H9 (cell line): ENCODE data around the gene GJD4. TPM values are rescaled to one million over a fixed set of nuclear protein-coding genes. Genes with fewer than 3 reads are reported as not detected.

Source experiments
- DNase-seq: peaks from one replicate; pipeline ENCODE4 v3.0.0-alpha.2; 2017
- H2AFZ ChIP-seq: one replicate; pipeline ENCODE4 v1.6.1; 2013; ENCODE audit warnings: mild to moderate bottlenecking, low read length, control low read depth, moderate library complexity
- H2AK5ac ChIP-seq: 2 replicates; pipeline ENCODE4 v1.6.1; 2013; ENCODE audit warnings: low read length, control low read depth, mixed read lengths; ENCODE audit not compliant: insufficient read length
- H2BK120ac ChIP-seq: one replicate; pipeline ENCODE4 v1.6.1; 2013; ENCODE audit warnings: low read depth, mild to moderate bottlenecking, low read length, control low read depth, inconsistent platforms; ENCODE audit not compliant: poor library complexity, severe bottlenecking
- H2BK12ac ChIP-seq: 2 replicates; pipeline ENCODE4 v1.6.1; 2013; ENCODE audit warnings: low read length, control low read depth, mixed read lengths, low read depth; ENCODE audit not compliant: insufficient read length
- H2BK15ac ChIP-seq: 2 replicates; pipeline ENCODE4 v1.6.1; 2013; ENCODE audit warnings: low read depth, low read length, control low read depth
- H2BK20ac ChIP-seq: one replicate; pipeline ENCODE4 v1.6.1; 2013; ENCODE audit warnings: low read depth, mild to moderate bottlenecking, low read length, control low read depth, inconsistent platforms; ENCODE audit not compliant: poor library complexity, severe bottlenecking
- H2BK5ac ChIP-seq: 2 replicates; pipeline ENCODE4 v1.6.1; 2013; ENCODE audit warnings: low read length, control low read depth, mixed read lengths; ENCODE audit not compliant: insufficient read length
- H3K14ac ChIP-seq: 2 replicates; pipeline ENCODE4 v1.6.1; 2013; ENCODE audit warnings: low read length, control low read depth; ENCODE audit not compliant: insufficient read depth
- H3K18ac ChIP-seq: 2 replicates; pipeline ENCODE4 v1.6.1; 2013; ENCODE audit warnings: low read depth, mild to moderate bottlenecking, mixed read lengths, low read length, control low read depth; ENCODE audit not compliant: insufficient read length
- H3K23ac ChIP-seq: 2 replicates; pipeline ENCODE4 v1.6.1; 2013; ENCODE audit warnings: low read length, control low read depth, mixed read lengths, low read depth; ENCODE audit not compliant: insufficient read length
- H3K23me2 ChIP-seq: 2 replicates; pipeline ENCODE4 v1.6.1; 2013; ENCODE audit warnings: low read depth, mild to moderate bottlenecking, mixed read lengths, low read length, control low read depth; ENCODE audit not compliant: insufficient read length, poor library complexity, severe bottlenecking
- H3K27ac ChIP-seq: 2 replicates; pipeline ENCODE4 v1.5.1; 2013; ENCODE audit warnings: low read length, control low read depth, mixed read lengths, low read depth; ENCODE audit not compliant: insufficient read length
- H3K27me3 ChIP-seq: 2 replicates; pipeline ENCODE4 v1.6.1; 2013; ENCODE audit warnings: low read length, control low read depth, inconsistent platforms; ENCODE audit not compliant: insufficient read depth
- H3K4ac ChIP-seq: 2 replicates; pipeline ENCODE4 v1.6.1; 2013; ENCODE audit warnings: low read depth, mild to moderate bottlenecking, control low read depth, inconsistent platforms, low read length, moderate library complexity
- H3K4me1 ChIP-seq: 2 replicates; pipeline ENCODE4 v1.6.1; 2013; ENCODE audit warnings: low read length, control low read depth, inconsistent platforms; ENCODE audit not compliant: insufficient read depth
- H3K4me2 ChIP-seq: 2 replicates; pipeline ENCODE4 v1.6.1; 2013; ENCODE audit warnings: low read length, control low read depth, mixed read lengths; ENCODE audit not compliant: insufficient read length, insufficient read depth
- H3K56ac ChIP-seq: 2 replicates; pipeline ENCODE4 v1.6.1; 2013; ENCODE audit warnings: low read depth, mild to moderate bottlenecking, mixed read lengths, low read length, control low read depth; ENCODE audit not compliant: insufficient read length
- H3K79me1 ChIP-seq: 2 replicates; pipeline ENCODE4 v1.6.1; 2013; ENCODE audit warnings: low read depth, mild to moderate bottlenecking, moderate library complexity, low read length, control low read depth, inconsistent platforms; ENCODE audit not compliant: insufficient read depth, poor library complexity, severe bottlenecking
- H3K79me2 ChIP-seq: 2 replicates; pipeline ENCODE4 v1.6.1; 2013; ENCODE audit warnings: low read length, control low read depth, inconsistent platforms; ENCODE audit not compliant: insufficient read depth
- H3K9ac ChIP-seq: 2 replicates; pipeline ENCODE4 v1.6.1; 2013; ENCODE audit warnings: low read length, control low read depth, mixed read lengths; ENCODE audit not compliant: insufficient read length; ENCODE audit errors: extremely low read depth
- H3K9me3 ChIP-seq: one replicate; pipeline ENCODE4 v1.6.1; 2013; ENCODE audit warnings: low read depth, low read length, inconsistent platforms; ENCODE audit not compliant: control insufficient read depth
- H3T11ph ChIP-seq: one replicate; pipeline ENCODE4 v1.6.1; 2013; ENCODE audit warnings: mild to moderate bottlenecking, low read length, control low read depth, inconsistent platforms
- H4K20me1 ChIP-seq: one replicate; pipeline ENCODE4 v1.6.1; 2013; ENCODE audit not compliant: control insufficient read depth, insufficient read length, insufficient read depth
- H4K5ac ChIP-seq: 2 replicates; pipeline ENCODE4 v1.6.1; 2013; ENCODE audit warnings: low read depth, mild to moderate bottlenecking, mixed read lengths, low read length, control low read depth; ENCODE audit not compliant: insufficient read length
- H4K8ac ChIP-seq: replicated peaks from 2 replicates; pipeline ENCODE4 v1.6.1; 2013; ENCODE audit warnings: low read length, control low read depth, mixed read lengths, low read depth; ENCODE audit not compliant: insufficient read length
- H4K91ac ChIP-seq: 2 replicates; pipeline ENCODE4 v1.6.1; 2013; ENCODE audit warnings: low read depth, mild to moderate bottlenecking, moderate library complexity, mixed read lengths, low read length, control low read depth; ENCODE audit not compliant: insufficient read length
- H3K27ac Mint-ChIP-seq, 3 experiments: 2 replicates in 2 of 3; 3 replicates in 1 of 3; pipeline ENCODE4 v1.8.0; 2020 to 2021; ENCODE audit warnings: mixed read lengths in 3 of 3, mild to moderate bottlenecking in 1 of 3, moderate library complexity in 1 of 3
- H3K27me3 Mint-ChIP-seq: 2 replicates; pipeline ENCODE4 v1.8.0; 2021; ENCODE audit warnings: low read depth, mild to moderate bottlenecking, moderate library complexity, mixed read lengths
- H3K36me3 Mint-ChIP-seq, 3 experiments: 2 replicates in 2 of 3; 3 replicates in 1 of 3; pipeline ENCODE4 v1.8.0; 2020 to 2021; ENCODE audit warnings: low read depth in 3 of 3, mixed read lengths in 3 of 3; ENCODE audit not compliant: insufficient read depth in 1 of 3
- H3K4me1 Mint-ChIP-seq, 2 experiments: 2 replicates each; pipeline ENCODE4 v1.8.0; 2020; ENCODE audit warnings: mixed read lengths in 2 of 2
- H3K4me3 Mint-ChIP-seq, 2 experiments: 2 replicates in 1 of 2; 3 replicates in 1 of 2; pipeline ENCODE4 v1.8.0; 2020 to 2021; ENCODE audit warnings: mild to moderate bottlenecking in 2 of 2, mixed read lengths in 2 of 2, moderate library complexity in 1 of 2
- H3K9me3 Mint-ChIP-seq, 2 experiments: 2 replicates in 1 of 2; 3 replicates in 1 of 2; pipeline ENCODE4 v1.8.0; 2020; ENCODE audit warnings: mild to moderate bottlenecking in 2 of 2, mixed read lengths in 2 of 2, moderate library complexity in 1 of 2
- CTCF ChIP-seq: fragments of 200-600 bp; sonication (generic); conservative IDR thresholded peaks from 3 replicates; pipeline ENCODE4 v1.8.0; 2021; ENCODE audit warnings: antibody characterized with exemption, mild to moderate bottlenecking
- WGBS: extraction: QIAGEN DNeasy Blood & Tissue Kit; methylation state at CpG from one replicate; pipeline ENCODE4 v1.1.7; 2013; ENCODE audit warnings: missing lambda C conversion rate, low lambda C conversion rate, mixed read lengths; ENCODE audit not compliant: insufficient read length; ENCODE audit errors: extremely low coverage; 5-methylcytosine and 5-hydroxymethylcytosine counted together
- total RNA-seq: library from RNA; stranded (reverse); gene quantifications from 2 replicates; pipeline ENCODE4 v1.2.1, GENCODE V29; 2021

The GJD4 gene
- total RNA-seq, 1 experiment from 2014 or later, result not detected

GRCh38 chr10:35640951-35641675, 36.0 kb downstream of the GJD4 start:
- Histone ChIP-seq H3K56ac (no peak overlapping the region), H4K5ac (no peak overlapping the region), H3K14ac (peak overlapping the region; percentile 43; the same call in 1 of the 2 replicates), H3K4me1 (peaks cover 7% of the 10 kb centered on the region; the same call in 1 of the 2 replicates), H3K23me2 (peaks cover 17% of the 10 kb centered on the region), H3K23ac (no peak overlapping the region), H4K91ac (no peak overlapping the region), H3K27ac (no peak overlapping the region), H3K27me3 (peaks cover 8% of the 10 kb centered on the region; the same call in 1 of the 2 replicates), H2AFZ (no peak overlapping the region), H3K9me3 (no peaks in the 10 kb centered on the region), H2BK15ac (no peak overlapping the region), H2AK5ac (no peak overlapping the region), H3T11ph (no peak overlapping the region), H2BK5ac (no peak overlapping the region), H3K4ac (no peak overlapping the region), H2BK120ac (no peak overlapping the region), H3K79me1 (no peaks in the 10 kb centered on the region), H2BK12ac (no peak overlapping the region), H3K4me2 (peak overlapping the region; percentile 88), H4K20me1 (no peaks in the 10 kb centered on the region), H3K79me2 (no peaks in the 10 kb centered on the region), H3K9ac (no peak overlapping the region), H4K8ac (no peak overlapping the region), H2BK20ac (no peak overlapping the region), H3K18ac (no peak overlapping the region)
- Mint-ChIP-seq H3K27me3 (peaks cover 24% of the 10 kb centered on the region), H3K36me3 (no peaks in the 10 kb centered on the region; a peak in 1 of 7 replicates), H3K4me3 (peak overlapping the region; percentile 74 to 80), H3K27ac (no peak overlapping the region), H3K9me3 (no peaks in the 10 kb centered on the region), H3K4me1 (peaks cover 38 to 46% of the 10 kb centered on the region in 2 experiments)
- WGBS, result no CpG with 5 or more reads among the region's 72 CpGs
- DNase-seq, result peak; percentile 80
- TF ChIP-seq CTCF, result no peak
